Psoas muscle (tissue), 8 donors: Measurements from ENCODE around the gene NCKAP1. TPM values are rescaled to one million over a fixed set of nuclear protein-coding genes. Genes with fewer than 3 reads are reported as not detected.

ENCODE experiments used
- ATAC-seq, 4 donors: fragments of 200-7000 bp; cut with Tn5 transposase; one replicate each; pipeline ENCODE4 v1.9.1; 2020; ENCODE audit warnings: moderate library complexity in 3 of 4, mild to moderate bottlenecking in 2 of 4
- DNase-seq, 2 donors: peaks; one replicate each; pipeline ENCODE4 v3.0.0-alpha.2; 2020
- H3K27ac ChIP-seq: fragments of 200-600 bp; one replicate; pipeline ENCODE4 v1.8.0; 2022
- H3K27me3 ChIP-seq, 3 donors: fragments of 200-600 bp in 1 of 3; one replicate each; pipeline versions ENCODE4 v1.6.1 to v1.8.0; 2013 to 2022; ENCODE audit warnings: low read length in 2 of 3, mild to moderate bottlenecking in 2 of 3, moderate library complexity in 1 of 3; ENCODE audit not compliant: insufficient read depth in 3 of 3
- H3K36me3 ChIP-seq, 2 donors: fragments of 200-600 bp in 1 of 2; one replicate each; pipeline versions ENCODE4 v1.6.1 to v1.8.0; 2013 to 2022; ENCODE audit warnings: low read depth in 1 of 2, mild to moderate bottlenecking in 1 of 2, moderate library complexity in 1 of 2; ENCODE audit not compliant: insufficient read depth in 1 of 2
- H3K4me1 ChIP-seq: fragments of 200-600 bp; one replicate; pipeline ENCODE4 v1.8.0; 2022
- H3K4me3 ChIP-seq: fragments of 200-600 bp; one replicate; pipeline ENCODE4 v1.8.0; 2022; ENCODE audit warnings: mild to moderate bottlenecking
- H3K9me3 ChIP-seq: fragments of 200-600 bp; one replicate; pipeline ENCODE4 v1.8.0; 2022
- WGBS, 3 donors: extraction: QIAGEN DNeasy Blood & Tissue Kit; methylation state at CpG; one replicate each; pipeline versions ENCODE4 v1.1.6 to v1.1.7; 2013; 5-methylcytosine and 5-hydroxymethylcytosine counted together
- intact Hi-C, 2 donors: fragments of 100-400 bp; cut with DNase I; formaldehyde crosslinking; loops; one replicate each; pipeline versions ENCODE4 v1.11.0 to v1.14.2; 2022
- polyA plus RNA-seq, 3 donors: library from polyadenylated mRNA; stranded (reverse); fragments of 200-250 nt; gene quantifications; one replicate each; pipeline ENCODE4 v1.2.3, GENCODE V29; 2013
- total RNA-seq, 4 donors: library from RNA; stranded (reverse); fragmentation: NEBNext Ultra II Directional in 2 of 4; extraction: Animal tissue kit (Norgen Biotek cat#: 25700) in 2 of 4; gene quantifications; one replicate each; pipeline versions ENCODE4 v1.2.1 to v1.2.4, GENCODE V29; 2021 to 2023
- TF ChIP-seq, protein P1 (sequence below): fragments of 200-600 bp; IDR thresholded peaks from one replicate; pipeline ENCODE4 v1.8.0; 2022; ENCODE audit warnings: antibody characterized with exemption
- donor health status: healthy with polysubstance abuse.
- donor health status: DM: no; HTN: no; CAD: no; lungs with moderate emphysema.
- donor health status: Bipolar disorder and iron deficiency.
- donor health status: healthy.
- donor health status: DM: yes; HTN: yes; CAD: no.
- donor health status: DM: no; HTN: no; CAD: no.
- donor health status: DM: no; HTN: no; CAD: no.
- donor health status: DM: yes; HTN: yes; CAD: no.

NCKAP1 gene
- total and polyA plus RNA-seq, 7 donors = 94.1 to 262 (median 120) TPM

DNA sequence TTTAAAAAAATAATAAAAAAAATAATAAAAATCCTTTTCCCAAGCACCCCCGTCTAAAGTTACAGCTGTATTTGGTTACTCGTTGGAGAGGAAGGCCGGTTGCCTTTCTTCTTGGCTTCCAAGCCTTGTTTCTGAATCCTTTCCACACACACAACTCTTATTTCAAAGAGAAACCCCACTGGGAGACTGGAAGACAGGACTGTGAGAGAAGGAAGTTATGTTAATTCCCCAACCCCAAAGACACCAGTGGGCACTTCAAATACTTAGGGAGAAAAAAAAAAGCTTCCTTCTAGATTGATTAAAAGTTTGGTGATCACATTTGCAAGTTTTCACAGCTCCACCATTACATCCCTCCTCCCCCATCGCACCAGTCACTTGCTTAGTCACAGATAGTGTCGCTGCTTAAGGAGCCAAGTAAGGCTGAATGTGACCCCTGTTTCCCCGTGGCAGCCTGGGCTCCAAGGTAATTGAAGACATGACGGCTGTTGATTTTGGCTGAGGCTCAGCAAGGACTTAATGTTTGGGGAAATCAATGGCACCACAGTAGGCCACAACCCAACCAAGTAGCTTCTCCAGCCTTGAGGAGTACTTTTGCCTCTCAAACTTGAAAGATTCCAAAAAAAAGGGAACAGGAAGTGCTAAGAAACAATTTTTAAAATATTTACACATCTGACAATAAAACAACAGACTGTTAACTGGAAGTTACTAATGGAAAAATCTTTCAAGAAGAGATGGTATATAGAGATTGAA is 131.0 kb downstream of the NCKAP1 start:
- ATAC-seq (peak; percentile 95 to 98 (median 97)), DNase-seq (peak; percentile 37 to 77)
- TF ChIP-seq, protein P1, sequence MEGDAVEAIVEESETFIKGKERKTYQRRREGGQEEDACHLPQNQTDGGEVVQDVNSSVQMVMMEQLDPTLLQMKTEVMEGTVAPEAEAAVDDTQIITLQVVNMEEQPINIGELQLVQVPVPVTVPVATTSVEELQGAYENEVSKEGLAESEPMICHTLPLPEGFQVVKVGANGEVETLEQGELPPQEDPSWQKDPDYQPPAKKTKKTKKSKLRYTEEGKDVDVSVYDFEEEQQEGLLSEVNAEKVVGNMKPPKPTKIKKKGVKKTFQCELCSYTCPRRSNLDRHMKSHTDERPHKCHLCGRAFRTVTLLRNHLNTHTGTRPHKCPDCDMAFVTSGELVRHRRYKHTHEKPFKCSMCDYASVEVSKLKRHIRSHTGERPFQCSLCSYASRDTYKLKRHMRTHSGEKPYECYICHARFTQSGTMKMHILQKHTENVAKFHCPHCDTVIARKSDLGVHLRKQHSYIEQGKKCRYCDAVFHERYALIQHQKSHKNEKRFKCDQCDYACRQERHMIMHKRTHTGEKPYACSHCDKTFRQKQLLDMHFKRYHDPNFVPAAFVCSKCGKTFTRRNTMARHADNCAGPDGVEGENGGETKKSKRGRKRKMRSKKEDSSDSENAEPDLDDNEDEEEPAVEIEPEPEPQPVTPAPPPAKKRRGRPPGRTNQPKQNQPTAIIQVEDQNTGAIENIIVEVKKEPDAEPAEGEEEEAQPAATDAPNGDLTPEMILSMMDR = no peak

DNA sequence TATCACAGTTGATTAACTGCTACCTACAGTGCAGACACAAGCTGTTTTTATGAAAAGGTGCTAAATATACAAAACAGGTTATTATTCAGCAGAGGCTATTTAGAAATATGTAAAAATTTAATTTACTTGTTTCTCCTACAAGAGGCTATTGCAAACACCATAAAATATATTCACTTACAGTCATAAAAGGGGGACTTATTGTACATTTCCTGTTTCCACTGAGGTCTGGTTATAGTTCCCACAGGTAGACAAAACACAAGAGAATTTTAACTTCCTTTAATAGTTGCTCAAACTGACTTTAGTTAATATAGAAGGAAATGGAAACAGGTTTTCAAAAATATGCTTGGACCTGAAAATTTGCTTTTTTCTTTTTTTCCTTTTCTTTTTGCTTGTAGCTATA is 131.8 kb downstream of the NCKAP1 start:
- ATAC-seq (no peak), DNase-seq (no peak)
- TF ChIP-seq, protein P1 = no peak
- peak overlapping the region; percentile 85 for H3K27ac ChIP-seq
- H3K36me3 ChIP-seq = peaks cover 0 to 5% of the 10 kb centered on the region in 2 donors
- H3K9me3 ChIP-seq = no peaks in the 10 kb centered on the region
- peaks cover 8% of the 10 kb centered on the region for H3K4me1 ChIP-seq
- H3K4me3 ChIP-seq = no peak overlapping the region
- intact Hi-C loops = no loop called here
- no peaks in the 10 kb centered on the region for H3K27me3 ChIP-seq

More for the DNA sequence above, 131.0 kb downstream of the NCKAP1 start:
- WGBS, 3 donors = 18 to 28% (median 20%) methylated on average over 7 of the region's 7 CpGs
- Histone ChIP-seq H3K9me3 (no peaks in the 10 kb centered on the region), H3K36me3 (peaks cover 0 to 5% of the 10 kb centered on the region in 2 donors), H3K4me1 (peaks cover 9% of the 10 kb centered on the region), H3K4me3 (no peak overlapping the region), H3K27me3 (no peaks in the 10 kb centered on the region), H3K27ac (peak overlapping the region; percentile 85)
- intact Hi-C loops = no loop called here

DNA sequence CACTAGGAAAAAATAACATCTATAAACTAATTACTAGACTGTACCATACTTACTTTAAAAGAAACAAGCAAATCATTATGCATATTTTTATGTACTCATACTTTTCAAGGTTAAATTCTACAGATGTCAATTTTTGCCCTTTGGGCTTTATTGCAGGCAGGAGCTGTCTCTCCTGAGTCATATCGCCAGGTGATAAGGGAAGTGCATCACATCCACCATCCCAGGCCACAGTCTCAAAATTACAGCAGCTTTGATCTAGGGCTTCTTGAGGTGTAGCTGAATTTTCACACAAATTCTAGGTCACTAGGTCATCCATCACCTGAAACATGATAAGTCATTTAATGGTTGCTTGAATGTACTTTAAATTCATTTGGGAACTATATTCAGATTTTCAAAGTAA is 133.4 kb downstream of the NCKAP1 start:
- DNase-seq (no peak), ATAC-seq (no peak)
- no peak overlapping the region for H3K4me3 ChIP-seq
- intact Hi-C loops = no loop called here
- no peaks in the 10 kb centered on the region for H3K9me3 ChIP-seq
- H3K27ac ChIP-seq = peak overlapping the region; percentile 26
- H3K36me3 ChIP-seq = no peaks in the 10 kb centered on the region
- peaks cover 8% of the 10 kb centered on the region for H3K4me1 ChIP-seq
- WGBS, 3 donors = 78 to 100% (median 86%) methylated on average over 1 of the region's 1 CpG
- no peaks in the 10 kb centered on the region for H3K27me3 ChIP-seq
- TF ChIP-seq, protein P1 = no peak

DNA sequence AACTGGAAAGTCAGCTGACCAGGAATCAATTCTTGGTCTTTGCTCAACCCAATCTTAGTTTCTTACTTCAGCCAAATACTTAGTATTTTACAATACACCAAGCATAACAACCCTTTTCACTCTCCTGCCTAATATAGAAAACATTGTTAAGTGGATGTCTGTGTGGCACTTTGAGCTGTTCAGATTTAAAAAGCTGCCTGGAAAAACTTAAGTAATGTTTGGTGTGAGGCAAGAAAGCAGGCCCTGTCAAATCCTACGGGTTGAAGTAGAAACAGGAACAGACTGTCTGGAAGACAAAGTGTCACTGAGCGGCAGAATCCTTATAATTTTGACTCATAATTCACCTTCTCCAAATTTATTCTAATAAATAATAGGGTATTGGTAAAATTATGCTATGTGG is 134.7 kb downstream of the NCKAP1 start:
- Histone ChIP-seq H3K27ac (no peak overlapping the region), H3K4me1 (peaks cover 8% of the 10 kb centered on the region), H3K36me3 (no peaks in the 10 kb centered on the region), H3K4me3 (no peak overlapping the region), H3K27me3 (no peaks in the 10 kb centered on the region), H3K9me3 (no peaks in the 10 kb centered on the region)
- TF ChIP-seq, protein P1 = no peak
- WGBS, 3 donors = 82 to 89% (median 85%) methylated on average over 2 of the region's 2 CpGs
- DNase-seq (no peak), ATAC-seq (no peak)
- intact Hi-C loops = no loop called here

DNA sequence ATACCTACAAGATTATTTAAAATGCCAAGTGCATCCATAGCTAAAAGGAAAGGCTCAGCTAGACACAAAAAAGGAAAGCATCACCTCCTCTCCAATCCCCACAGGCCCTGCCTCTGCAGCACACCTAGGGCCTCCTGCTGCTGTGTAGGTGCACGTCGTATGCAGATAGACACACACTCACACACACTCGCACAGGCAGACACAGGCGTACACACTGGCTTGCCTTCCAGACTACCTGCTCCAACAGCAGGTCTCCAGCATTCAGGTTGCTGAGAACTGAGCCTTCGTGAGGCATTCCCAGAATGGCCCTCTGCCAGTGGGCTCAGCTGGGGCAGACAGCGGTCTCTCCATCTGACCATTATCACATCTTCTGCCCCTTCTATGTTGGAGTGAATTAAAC is 136.5 kb downstream of the NCKAP1 start:
- Histone ChIP-seq H3K9me3 (no peaks in the 10 kb centered on the region), H3K27me3 (no peaks in the 10 kb centered on the region), H3K27ac (no peak overlapping the region), H3K4me1 (peaks cover 6% of the 10 kb centered on the region), H3K36me3 (no peaks in the 10 kb centered on the region), H3K4me3 (no peak overlapping the region)
- 91 to 93% (median 92%) methylated on average over 6 of the region's 6 CpGs for WGBS, 3 donors
- intact Hi-C loops = no loop called here
- TF ChIP-seq, protein P1 = no peak
- DNase-seq (no peak), ATAC-seq (peak in 1 of 4 donors; percentile 19)
